Loucy (cell line): ENCODE data around the gene CRADD.
"Not testable (repeated sequence)": the region's sequence is repeated elsewhere in the genome, so short reads cannot be mapped to it uniquely, and the experiment has no call there.

Source experiments
- H2AFZ ChIP-seq: fragments of 200-600 bp; sonication (generic); 2 replicates; pipeline ENCODE4 v1.6.0; 2016; ENCODE audit warnings: antibody characterized with exemption, mild to moderate bottlenecking, low read length, moderate library complexity
- H3F3A ChIP-seq: fragments of 200-600 bp; 2 replicates; pipeline ENCODE4 v1.6.0; 2016; ENCODE audit warnings: antibody characterized with exemption, low read depth, mild to moderate bottlenecking
- H3K27me3 ChIP-seq: fragments of 200-600 bp; sonication (generic); 2 replicates; pipeline ENCODE4 v1.6.1; 2014; ENCODE audit warnings: low read length, mild to moderate bottlenecking; ENCODE audit not compliant: insufficient read depth, poor library complexity, severe bottlenecking
- H3K36me3 ChIP-seq: fragments of 200-600 bp; sonication (generic); 2 replicates; pipeline ENCODE4 v1.6.1; 2016; ENCODE audit warnings: low read length; ENCODE audit not compliant: insufficient read depth
- H3K4me1 ChIP-seq: fragments of 200-600 bp; sonication (generic); 2 replicates; pipeline ENCODE4 v1.5.1; 2014; ENCODE audit warnings: low read length, mild to moderate bottlenecking; ENCODE audit not compliant: insufficient read depth, poor library complexity, severe bottlenecking
- H3K4me2 ChIP-seq: fragments of 200-600 bp; sonication (generic); 2 replicates; pipeline ENCODE4 v1.6.0; 2014; ENCODE audit warnings: antibody characterized with exemption, low read length, low read depth, mild to moderate bottlenecking; ENCODE audit not compliant: poor library complexity, severe bottlenecking
- H3K4me3 ChIP-seq: fragments of 200-600 bp; sonication (generic); 2 replicates; pipeline ENCODE4 v1.5.1; 2014; ENCODE audit warnings: low read length, mild to moderate bottlenecking, mixed read lengths; ENCODE audit not compliant: poor library complexity, severe bottlenecking
- H3K79me2 ChIP-seq: fragments of 200-600 bp; sonication (generic); 2 replicates; pipeline ENCODE4 v1.6.1; 2014; ENCODE audit warnings: low read length; ENCODE audit not compliant: insufficient read depth
- H3K9ac ChIP-seq: fragments of 200-600 bp; sonication (generic); 2 replicates; pipeline ENCODE4 v1.6.0; 2014; ENCODE audit warnings: mild to moderate bottlenecking, low read depth, low read length, moderate library complexity; ENCODE audit not compliant: poor library complexity, severe bottlenecking
- H3K9me2 ChIP-seq: fragments of 200-600 bp; sonication (generic); replicated peaks from 2 replicates; pipeline ENCODE4 v1.6.1; 2016; ENCODE audit warnings: low read depth, low read length, mixed read lengths
- H3K9me3 ChIP-seq: fragments of 200-600 bp; sonication (generic); 2 replicates; pipeline ENCODE4 v1.6.1; 2014; ENCODE audit warnings: mild to moderate bottlenecking, antibody characterized with exemption, low read length, low read depth; ENCODE audit not compliant: insufficient read depth
- H4K20me1 ChIP-seq: fragments of 200-600 bp; sonication (generic); 2 replicates; pipeline ENCODE4 v1.6.0; 2014; ENCODE audit warnings: antibody characterized with exemption, low read length, mild to moderate bottlenecking; ENCODE audit not compliant: insufficient read depth, poor library complexity, severe bottlenecking
- EZH2phosphoT487 ChIP-seq: fragments of 200-600 bp; IDR thresholded peaks from 2 replicates; pipeline ENCODE4 v1.6.1; 2018; ENCODE audit warnings: antibody characterized with exemption, mild to moderate bottlenecking, moderate library complexity, borderline replicate concordance
- TF ChIP-seq, protein P1 (sequence below): fragments of 200-600 bp; sonication (generic); conservative IDR thresholded peaks from 2 replicates; pipeline ENCODE4 v1.5.1; 2014; ENCODE audit warnings: mild to moderate bottlenecking, antibody characterized with exemption, low read length

The CRADD gene

GRCh38 chr12:93778306-93778705 is 101.1 kb downstream of the CRADD start:
- Histone ChIP-seq H3K4me3 (no peak overlapping the region), H3K4me2 (no peak overlapping the region), H3K79me2 (no peaks in the 10 kb centered on the region), H2AFZ (no peak overlapping the region), H4K20me1 (no peaks in the 10 kb centered on the region), H3F3A (no peaks in the 10 kb centered on the region), H3K27me3 (no peaks in the 10 kb centered on the region), H3K9me3 (peaks cover 3% of the 10 kb centered on the region; the same call in 1 of the 2 replicates), H3K9ac (no peak overlapping the region), H3K9me2 (no peaks in the 10 kb centered on the region), H3K4me1 (peaks cover 3% of the 10 kb centered on the region), H3K36me3 (no peaks in the 10 kb centered on the region)
- TF ChIP-seq, protein P1, sequence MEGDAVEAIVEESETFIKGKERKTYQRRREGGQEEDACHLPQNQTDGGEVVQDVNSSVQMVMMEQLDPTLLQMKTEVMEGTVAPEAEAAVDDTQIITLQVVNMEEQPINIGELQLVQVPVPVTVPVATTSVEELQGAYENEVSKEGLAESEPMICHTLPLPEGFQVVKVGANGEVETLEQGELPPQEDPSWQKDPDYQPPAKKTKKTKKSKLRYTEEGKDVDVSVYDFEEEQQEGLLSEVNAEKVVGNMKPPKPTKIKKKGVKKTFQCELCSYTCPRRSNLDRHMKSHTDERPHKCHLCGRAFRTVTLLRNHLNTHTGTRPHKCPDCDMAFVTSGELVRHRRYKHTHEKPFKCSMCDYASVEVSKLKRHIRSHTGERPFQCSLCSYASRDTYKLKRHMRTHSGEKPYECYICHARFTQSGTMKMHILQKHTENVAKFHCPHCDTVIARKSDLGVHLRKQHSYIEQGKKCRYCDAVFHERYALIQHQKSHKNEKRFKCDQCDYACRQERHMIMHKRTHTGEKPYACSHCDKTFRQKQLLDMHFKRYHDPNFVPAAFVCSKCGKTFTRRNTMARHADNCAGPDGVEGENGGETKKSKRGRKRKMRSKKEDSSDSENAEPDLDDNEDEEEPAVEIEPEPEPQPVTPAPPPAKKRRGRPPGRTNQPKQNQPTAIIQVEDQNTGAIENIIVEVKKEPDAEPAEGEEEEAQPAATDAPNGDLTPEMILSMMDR = no peak
- no peak for TF ChIP-seq EZH2phosphoT487

DNA sequence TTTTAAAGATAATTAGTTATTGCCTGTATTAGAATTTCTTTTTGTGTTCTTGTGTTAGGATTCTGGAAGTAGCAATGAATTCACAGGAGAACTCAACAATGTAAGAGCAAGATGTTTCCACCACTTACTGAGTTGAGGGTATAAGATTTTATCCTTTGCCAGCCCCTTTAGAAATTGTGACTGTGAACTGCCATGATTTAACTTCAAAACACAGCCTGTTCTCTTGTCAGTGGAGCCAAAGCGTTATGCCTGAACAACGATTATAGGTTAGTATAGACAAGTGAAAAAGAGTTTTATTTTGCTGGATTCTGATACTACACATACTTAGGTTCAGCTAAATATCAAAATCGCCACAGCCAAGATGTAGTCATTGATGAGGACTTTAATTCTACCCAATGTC is 101.6 kb downstream of the CRADD start:
- H3K9me2 ChIP-seq = no peaks in the 10 kb centered on the region
- H3K9ac ChIP-seq = no peak overlapping the region
- H4K20me1 ChIP-seq = no peaks in the 10 kb centered on the region
- no peak overlapping the region for H3K4me2 ChIP-seq
- no peaks in the 10 kb centered on the region for H3K36me3 ChIP-seq
- no peaks in the 10 kb centered on the region for H3F3A ChIP-seq
- no peak for TF ChIP-seq EZH2phosphoT487
- H3K27me3 ChIP-seq = no peaks in the 10 kb centered on the region
- H3K9me3 ChIP-seq = no peaks in the 10 kb centered on the region
- no peaks in the 10 kb centered on the region for H3K79me2 ChIP-seq
- no peak overlapping the region for H2AFZ ChIP-seq
- H3K4me1 ChIP-seq = peaks cover 3% of the 10 kb centered on the region
- H3K4me3 ChIP-seq = no peak overlapping the region

- no peak overlapping the region for H3K4me2 ChIP-seq
- no peaks in the 10 kb centered on the region for H3K9me3 ChIP-seq
- TF ChIP-seq, protein P1 = no peak
- TF ChIP-seq EZH2phosphoT487 = no peak
- no peak overlapping the region for H3K9ac ChIP-seq
- no peaks in the 10 kb centered on the region for H3K36me3 ChIP-seq
- H3K4me3 ChIP-seq = no peak overlapping the region
- H2AFZ ChIP-seq = no peak overlapping the region
- no peaks in the 10 kb centered on the region for H3K79me2 ChIP-seq
- no peaks in the 10 kb centered on the region for H4K20me1 ChIP-seq
- H3K4me1 ChIP-seq = peaks cover 16% of the 10 kb centered on the region
- H3F3A ChIP-seq = no peaks in the 10 kb centered on the region
- H3K27me3 ChIP-seq = no peaks in the 10 kb centered on the region
- H3K9me2 ChIP-seq = no peaks in the 10 kb centered on the region
Measured at GRCh38 chr12:93780101-93780641, 103.0 kb downstream of the CRADD start.

GRCh38 chr12:93780886-93781285 is 103.7 kb downstream of the CRADD start:
- H3F3A ChIP-seq, H3K27me3 ChIP-seq, H3K4me2 ChIP-seq, H3K79me2 ChIP-seq, H3K9me3 ChIP-seq, H3K9me2 ChIP-seq, H4K20me1 ChIP-seq, H3K4me3 ChIP-seq, H3K36me3 ChIP-seq, H3K9ac ChIP-seq, H2AFZ ChIP-seq: not testable (repeated sequence)
- peaks cover 23% of the 10 kb centered on the region for H3K4me1 ChIP-seq

- H3K27me3 ChIP-seq, H3K4me2 ChIP-seq, H3K4me3 ChIP-seq, H4K20me1 ChIP-seq, H3K9me2 ChIP-seq, H3K9ac ChIP-seq, H2AFZ ChIP-seq, H3K36me3 ChIP-seq, H3F3A ChIP-seq, H3K79me2 ChIP-seq, H3K9me3 ChIP-seq: not testable (repeated sequence)
- peaks cover 32% of the 10 kb centered on the region for H3K4me1 ChIP-seq
Measured at GRCh38 chr12:93781961-93782360, 104.8 kb downstream of the CRADD start.
